Progenitor cell of endocrine pancreas (in vitro differentiated cells): ENCODE measurements around the gene METTL4. TPM values are rescaled to one million over a fixed set of nuclear protein-coding genes. Genes with fewer than 3 reads are reported as not detected.

Experiments used
- DNase-seq: peaks from one replicate; pipeline ENCODE4 v3.0.0; 2021; ENCODE audit warnings: low spot score; ENCODE audit not compliant: unreplicated experiment
- H3K27ac Mint-ChIP-seq: 2 replicates; pipeline ENCODE4 v1.8.0; 2021; ENCODE audit warnings: mild to moderate bottlenecking, moderate library complexity, mixed read lengths
- H3K27me3 Mint-ChIP-seq: 2 replicates; pipeline ENCODE4 v1.8.0; 2021; ENCODE audit warnings: mixed read lengths
- H3K36me3 Mint-ChIP-seq: 2 replicates; pipeline ENCODE4 v1.8.0; 2022; ENCODE audit warnings: mixed read lengths; ENCODE audit not compliant: insufficient read depth
- H3K4me1 Mint-ChIP-seq: 2 replicates; pipeline ENCODE4 v1.8.0; 2021; ENCODE audit warnings: low read depth, mixed read lengths
- H3K4me3 Mint-ChIP-seq: 2 replicates; pipeline ENCODE4 v1.8.0; 2021; ENCODE audit warnings: low read depth, mild to moderate bottlenecking, moderate library complexity, mixed read lengths
- H3K9me3 Mint-ChIP-seq: 2 replicates; pipeline ENCODE4 v1.8.0; 2021; ENCODE audit warnings: low read depth, mixed read lengths
- CTCF ChIP-seq: fragments of 200-600 bp; sonication (generic); IDR thresholded peaks from one replicate; pipeline ENCODE4 v1.5.0; 2021; ENCODE audit warnings: antibody characterized with exemption, mild to moderate bottlenecking; ENCODE audit not compliant: unreplicated experiment
- total RNA-seq: library from RNA; stranded (reverse); gene quantifications from 2 replicates; pipeline ENCODE4 v1.2.1, GENCODE V29; 2021

The METTL4 gene
- total RNA-seq, 1 donor from 2014 or later, result 11.2 TPM

GRCh38 chr18:2554696-2555095 lies 16.6 kb downstream of the METTL4 start:
- Mint-ChIP-seq H3K4me3 (no peak overlapping the region), H3K27ac (no peak overlapping the region), H3K27me3 (no peaks in the 10 kb centered on the region), H3K9me3 (no peaks in the 10 kb centered on the region), H3K4me1 (no peaks in the 10 kb centered on the region), H3K36me3 (peaks cover 11% of the 10 kb centered on the region)
- TF ChIP-seq CTCF, result no peak
- no peak for DNase-seq

GRCh38 chr18:2551425-2551824 lies 19.9 kb downstream of the METTL4 start:
- no peak for TF ChIP-seq CTCF
- peaks cover 11% of the 10 kb centered on the region for H3K36me3 Mint-ChIP-seq
- H3K27me3 Mint-ChIP-seq, result no peaks in the 10 kb centered on the region
- no peak for DNase-seq
- no peaks in the 10 kb centered on the region for H3K4me1 Mint-ChIP-seq
- H3K9me3 Mint-ChIP-seq, result no peaks in the 10 kb centered on the region
- no peak overlapping the region for H3K4me3 Mint-ChIP-seq
- H3K27ac Mint-ChIP-seq, result no peak overlapping the region

DNA sequence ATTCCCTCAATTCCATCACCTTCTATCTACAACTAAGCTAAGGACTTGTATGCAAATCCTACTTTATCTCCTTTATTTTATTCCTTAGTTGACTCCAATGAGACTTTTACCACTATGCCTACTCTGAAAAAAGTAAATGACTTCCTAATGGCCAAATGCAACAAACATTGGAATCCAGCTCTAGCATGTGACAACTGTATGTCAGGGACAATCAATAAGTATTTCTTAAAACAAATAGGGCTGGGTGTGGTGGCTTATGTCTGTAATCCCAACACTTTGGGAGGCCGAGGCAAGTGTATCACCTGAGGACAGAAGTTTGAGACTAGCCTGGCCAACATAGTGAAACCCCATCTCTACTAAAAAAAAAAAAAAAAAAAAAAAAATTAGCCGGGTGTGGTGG lies 21.8 kb downstream of the METTL4 start:
- Mint-ChIP-seq H3K36me3 (peaks cover 11% of the 10 kb centered on the region), H3K4me3 (no peak overlapping the region), H3K9me3 (no peaks in the 10 kb centered on the region), H3K27ac (no peak overlapping the region), H3K27me3 (no peaks in the 10 kb centered on the region), H3K4me1 (no peaks in the 10 kb centered on the region)
- DNase-seq, result no peak
- TF ChIP-seq CTCF, result no peak

DNA sequence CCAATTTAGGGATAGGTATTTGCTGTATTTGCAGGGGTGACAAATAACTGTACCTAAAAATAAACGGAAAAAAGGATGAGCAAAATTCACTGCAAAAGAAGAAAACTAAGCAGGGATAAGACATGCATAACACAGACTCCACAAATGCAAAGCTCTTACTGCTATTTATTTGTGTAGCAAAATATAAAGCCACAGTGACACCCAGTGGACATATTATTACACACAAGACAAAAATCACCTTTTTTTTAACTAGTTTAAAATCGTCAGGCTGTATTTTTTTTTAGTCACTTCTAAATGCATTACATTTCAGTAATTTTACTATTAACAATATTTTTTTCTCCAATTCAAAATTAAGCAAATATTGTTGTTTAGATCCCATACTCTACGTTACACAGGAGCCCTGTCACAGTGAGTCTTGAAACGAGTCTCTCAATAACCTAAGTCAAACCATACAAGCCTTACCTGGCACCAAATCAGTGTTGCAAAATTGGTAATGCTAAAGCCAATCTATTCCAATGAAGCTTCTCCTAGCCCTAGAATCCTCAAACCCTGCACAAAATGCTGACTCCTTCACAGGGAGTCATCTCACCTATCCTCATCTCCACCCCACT lies 23.7 kb downstream of the METTL4 start:
- TF ChIP-seq CTCF, result peak; percentile 80
- H3K9me3 Mint-ChIP-seq, result no peaks in the 10 kb centered on the region
- H3K4me1 Mint-ChIP-seq, result no peaks in the 10 kb centered on the region
- H3K4me3 Mint-ChIP-seq, result no peak overlapping the region
- peaks cover 11% of the 10 kb centered on the region for H3K36me3 Mint-ChIP-seq
- no peak overlapping the region for H3K27ac Mint-ChIP-seq
- no peak for DNase-seq
- H3K27me3 Mint-ChIP-seq, result no peaks in the 10 kb centered on the region

GRCh38 chr18:2545155-2545554 lies 26.1 kb downstream of the METTL4 start:
- no peak overlapping the region for H3K27ac Mint-ChIP-seq
- no peaks in the 10 kb centered on the region for H3K9me3 Mint-ChIP-seq

More at GRCh38 chr18:2545155-2545554, 26.1 kb downstream of the METTL4 start:
- H3K4me1 Mint-ChIP-seq, result peaks cover 2% of the 10 kb centered on the region
- no peak for TF ChIP-seq CTCF
- peaks cover 1% of the 10 kb centered on the region for H3K36me3 Mint-ChIP-seq
- no peak for DNase-seq
- H3K4me3 Mint-ChIP-seq, result no peak overlapping the region
- no peaks in the 10 kb centered on the region for H3K27me3 Mint-ChIP-seq
